Duodenal mucosa (tissue), 2 donors: Measurements from ENCODE around the gene ADD3.

Experiments
- H3K27ac ChIP-seq: one replicate; pipeline ENCODE4 v1.7.0; 2013; ENCODE audit warnings: low read depth, low read length
- H3K27me3 ChIP-seq, 2 donors: one replicate each; pipeline ENCODE4 v1.7.0; 2013; ENCODE audit warnings: low read length in 2 of 2, control low read depth in 1 of 2; ENCODE audit not compliant: insufficient read depth in 2 of 2, control insufficient read depth in 1 of 2
- H3K36me3 ChIP-seq, 2 donors: one replicate each; pipeline ENCODE4 v1.7.0; 2013; ENCODE audit warnings: low read length in 2 of 2, control low read depth in 1 of 2; ENCODE audit not compliant: insufficient read depth in 2 of 2, control insufficient read depth in 1 of 2
- H3K4me1 ChIP-seq, 2 donors: one replicate each; pipeline ENCODE4 v1.7.0; 2013; ENCODE audit warnings: low read length in 2 of 2, control low read depth in 1 of 2; ENCODE audit not compliant: insufficient read depth in 2 of 2, control insufficient read depth in 1 of 2
- H3K4me3 ChIP-seq, 2 donors: one replicate each; pipeline ENCODE4 v1.7.0; 2013; ENCODE audit warnings: low read length in 2 of 2, low read depth in 1 of 2
- H3K9ac ChIP-seq, 2 donors: one replicate each; pipeline ENCODE4 v1.7.0; 2013; ENCODE audit warnings: low read length in 2 of 2, low read depth in 1 of 2
- H3K9me3 ChIP-seq, 2 donors: one replicate each; pipeline ENCODE4 v1.7.0; 2013; ENCODE audit warnings: low read length in 2 of 2, control low read depth in 1 of 2; ENCODE audit not compliant: control insufficient read depth in 1 of 2

Gene ADD3

GRCh38 chr10:110074758-110075671 is 67.2 kb downstream of the ADD3 start:
- Histone ChIP-seq H3K9ac (no peak overlapping the region), H3K4me1 (peaks cover 34 to 51% of the 10 kb centered on the region in 2 donors), H3K9me3 (no peaks in the 10 kb centered on the region), H3K27me3 (no peaks in the 10 kb centered on the region), H3K36me3 (no peaks in the 10 kb centered on the region), H3K27ac (no peak overlapping the region), H3K4me3 (no peak overlapping the region)

GRCh38 chr10:110075686-110076085 is 67.9 kb downstream of the ADD3 start:
- Histone ChIP-seq H3K4me3 (peak overlapping the region in 1 of 2 donors; percentile 28), H3K4me1 (peaks cover 34 to 54% of the 10 kb centered on the region in 2 donors), H3K27me3 (no peaks in the 10 kb centered on the region), H3K9me3 (no peaks in the 10 kb centered on the region), H3K27ac (no peak overlapping the region), H3K36me3 (no peaks in the 10 kb centered on the region), H3K9ac (no peak overlapping the region)

- no peaks in the 10 kb centered on the region for H3K27me3 ChIP-seq
- no peaks in the 10 kb centered on the region for H3K9me3 ChIP-seq
- no peaks in the 10 kb centered on the region for H3K36me3 ChIP-seq
- H3K27ac ChIP-seq = peak overlapping the region; percentile 33
- H3K4me1 ChIP-seq = peaks cover 37 to 59% of the 10 kb centered on the region in 2 donors
- peak overlapping the region; percentile 43 to 60 for H3K4me3 ChIP-seq
- peak overlapping the region in 1 of 2 donors; percentile 28 for H3K9ac ChIP-seq
These were observed 69.0 kb downstream of the ADD3 start for GRCh38 chr10:110076559-110077318.

DNA sequence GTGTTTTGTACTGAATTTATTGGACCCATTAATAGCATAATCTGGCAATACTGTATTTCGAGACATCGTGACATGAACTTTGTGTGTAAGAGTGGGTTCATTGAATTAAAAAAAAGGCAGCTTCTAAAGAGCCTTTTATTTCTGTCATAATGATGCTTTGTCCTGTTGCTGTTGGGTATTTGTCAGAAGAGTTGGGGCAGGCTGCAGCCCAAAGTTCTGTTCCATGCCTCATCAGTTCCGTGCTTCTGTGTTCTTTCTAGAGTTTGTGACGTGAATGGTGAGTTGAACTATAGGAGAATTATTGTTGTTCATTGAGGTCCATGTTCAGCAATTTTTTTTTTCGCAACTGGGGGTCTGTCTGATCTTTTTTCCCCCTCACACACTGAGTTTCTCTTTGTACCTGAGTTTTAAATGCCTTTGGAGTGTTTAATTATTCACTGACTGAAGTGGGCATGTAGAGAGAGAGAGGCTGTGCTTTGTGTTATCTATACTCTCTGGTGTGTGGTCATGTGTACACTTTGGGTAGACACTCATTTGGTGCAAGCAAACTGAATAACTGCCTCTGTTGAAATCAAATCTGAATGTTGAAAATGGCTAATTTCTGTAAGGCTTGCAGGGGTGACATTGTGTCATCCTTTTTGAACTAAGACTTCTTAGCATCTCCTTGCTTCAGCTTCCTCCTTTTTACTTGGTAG is 69.8 kb downstream of the ADD3 start:
- H3K27ac ChIP-seq = peak overlapping the region; percentile 33
- H3K36me3 ChIP-seq = no peaks in the 10 kb centered on the region
- H3K4me1 ChIP-seq = peaks cover 41 to 66% of the 10 kb centered on the region in 2 donors
- peak overlapping the region; percentile 43 to 60 for H3K4me3 ChIP-seq
- no peaks in the 10 kb centered on the region for H3K9me3 ChIP-seq
- H3K9ac ChIP-seq = peak overlapping the region in 1 of 2 donors; percentile 28
- H3K27me3 ChIP-seq = no peaks in the 10 kb centered on the region

DNA sequence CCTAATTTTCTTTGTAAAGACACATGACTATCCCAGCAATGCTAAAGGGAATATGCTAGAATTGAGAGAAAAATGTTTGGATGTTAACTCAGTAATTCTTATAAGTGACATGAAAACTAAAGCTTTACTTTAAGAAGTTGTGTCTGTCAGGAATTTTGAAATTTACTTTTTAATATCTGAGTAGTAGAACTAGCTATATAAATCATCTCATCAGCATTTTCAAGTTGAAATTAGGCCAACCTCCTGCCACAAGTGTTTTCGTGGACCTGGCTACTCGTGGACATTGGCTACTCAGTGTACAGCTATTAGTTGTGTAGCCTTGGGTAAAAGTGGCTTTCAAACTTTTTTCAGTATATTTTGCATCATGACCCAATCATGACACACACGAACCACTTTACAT is 70.5 kb downstream of the ADD3 start:
- H3K4me3 ChIP-seq = no peak overlapping the region
- no peaks in the 10 kb centered on the region for H3K27me3 ChIP-seq
- peaks cover 41 to 66% of the 10 kb centered on the region in 2 donors for H3K4me1 ChIP-seq
- H3K36me3 ChIP-seq = no peaks in the 10 kb centered on the region
- H3K9ac ChIP-seq = no peak overlapping the region
- no peaks in the 10 kb centered on the region for H3K9me3 ChIP-seq
- no peak overlapping the region for H3K27ac ChIP-seq

GRCh38 chr10:110081911-110082310 is 74.1 kb downstream of the ADD3 start:
- no peaks in the 10 kb centered on the region for H3K27me3 ChIP-seq
- no peak overlapping the region for H3K9ac ChIP-seq
- H3K4me1 ChIP-seq = peaks cover 24 to 39% of the 10 kb centered on the region in 2 donors
- H3K4me3 ChIP-seq = no peak overlapping the region
- no peaks in the 10 kb centered on the region for H3K36me3 ChIP-seq
- H3K27ac ChIP-seq = no peak overlapping the region
- H3K9me3 ChIP-seq = no peaks in the 10 kb centered on the region

- Histone ChIP-seq H3K27me3 (no peaks in the 10 kb centered on the region), H3K9me3 (no peaks in the 10 kb centered on the region), H3K4me3 (no peak overlapping the region), H3K9ac (no peak overlapping the region), H3K4me1 (peaks cover 6 to 22% of the 10 kb centered on the region in 2 donors), H3K27ac (no peak overlapping the region), H3K36me3 (no peaks in the 10 kb centered on the region)
These were observed 76.1 kb downstream of the ADD3 start for GRCh38 chr10:110083884-110084283.

GRCh38 chr10:110087682-110088081 is 79.9 kb downstream of the ADD3 start:
- H3K4me3 ChIP-seq = no peak overlapping the region
- no peaks in the 10 kb centered on the region for H3K36me3 ChIP-seq
- H3K9me3 ChIP-seq = no peaks in the 10 kb centered on the region
- H3K4me1 ChIP-seq = no peaks in the 10 kb centered on the region
- H3K9ac ChIP-seq = no peak overlapping the region
- no peaks in the 10 kb centered on the region for H3K27me3 ChIP-seq
- no peak overlapping the region for H3K27ac ChIP-seq

DNA sequence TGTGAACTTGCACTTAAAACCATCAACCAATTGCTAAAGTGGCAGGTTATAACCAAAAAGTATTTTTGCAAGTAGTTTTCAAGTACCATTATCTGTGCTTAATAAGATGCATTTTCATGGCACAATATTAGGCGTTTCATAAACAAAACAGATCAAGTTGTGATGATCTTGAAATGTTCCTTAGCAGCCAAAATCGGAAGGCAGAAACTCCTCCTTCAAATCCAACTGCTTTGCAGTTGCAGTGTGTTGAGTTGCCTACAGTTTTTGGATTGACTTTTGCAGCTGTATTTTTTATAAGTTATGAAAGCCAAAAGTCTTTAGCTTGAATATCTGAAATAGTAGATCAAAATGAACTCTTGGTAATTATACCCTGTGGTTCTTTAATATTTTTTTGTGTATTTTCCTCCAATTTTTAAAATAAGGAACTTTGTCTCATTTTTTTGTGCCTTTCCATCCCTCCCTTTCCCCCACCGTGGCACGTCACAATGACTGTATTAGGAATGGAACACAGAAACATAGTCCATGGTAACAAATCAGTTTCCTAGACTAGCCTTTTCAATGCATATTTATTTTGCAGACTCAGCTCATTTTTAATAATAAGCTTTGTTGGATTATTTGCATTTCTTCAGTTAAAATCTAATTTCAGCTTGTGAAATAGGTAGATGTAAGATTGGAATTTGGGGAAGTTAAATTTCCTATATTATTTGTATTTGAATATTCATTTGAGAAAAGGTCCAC is 80.8 kb downstream of the ADD3 start:
- Histone ChIP-seq H3K4me1 (no peaks in the 10 kb centered on the region), H3K4me3 (no peak overlapping the region), H3K9ac (no peak overlapping the region), H3K27me3 (no peaks in the 10 kb centered on the region), H3K27ac (no peak overlapping the region), H3K9me3 (no peaks in the 10 kb centered on the region), H3K36me3 (no peaks in the 10 kb centered on the region)
